Measurements from ENCODE around the gene FOXJ3. TPM values are rescaled to one million over a fixed set of nuclear protein-coding genes. Genes with fewer than 3 reads are reported as not detected.
A peak's percentile ranks its signal among the peaks of the same experiment; 100 is the strongest.

Gene FOXJ3
- total and polyA plus RNA-seq, 2 of the 13 experiments (the other 11 are each of a cell fraction or from before 2014, with no cell fraction given), result 16.6 to 48.5 TPM

GRCh38 chr1:42279055-42279454 lies 56.0 kb downstream of the FOXJ3 start:
- Histone ChIP-seq H3K9ac (ENCODE audit: insufficient read depth, low read depth, low read length) (no peak overlapping the region), H3K36me3 (replicated peaks in 1 of 2; ENCODE audit: control insufficient read depth in 1 of 2, insufficient read depth in 2 of 2, low read length in 2 of 2) (peaks cover 7 to 26% of the 10 kb centered on the region in 2 experiments; a peak in 4 of 5 replicates), H4K20me1 (ENCODE audit: insufficient read depth, low read length) (peaks cover 22% of the 10 kb centered on the region), H3K4me3 (replicated peaks in 1 of 3; ENCODE audit: insufficient read depth in 1 of 3, low read depth in 2 of 3, low read length in 3 of 3) (no peak overlapping the region), H3K27ac (ENCODE audit: extremely low read length, insufficient read depth, low read length) (no peak overlapping the region), H3K4me1 (ENCODE audit: insufficient read depth, low read length) (no peaks in the 10 kb centered on the region), H3K4me2 (ENCODE audit: low read depth, low read length) (no peak overlapping the region), H3K27me3 (ENCODE audit: control insufficient read depth in 1 of 2, insufficient read depth in 2 of 2, low read length in 2 of 2) (no peaks in the 10 kb centered on the region), H2AFZ (ENCODE audit: low read length) (no peak overlapping the region), H3K79me2 (ENCODE audit: insufficient read depth, low read length) (peaks cover 30% of the 10 kb centered on the region), H3K9me3 (ENCODE audit: low read length) (no peaks in the 10 kb centered on the region)
- no TSS peak for BruUV-seq (replicated peaks)
- DNase-seq (ENCODE audit: low spot score), result no peak
- no peak for ATAC-seq
- 97% methylated on average over 2 of the region's 2 CpGs for WGBS (ENCODE audit: low lambda C conversion rate)
- TF ChIP-seq PAX8 (CRISPR knock-in tag; IDR thresholded peaks at IDR 0.05; ENCODE audit: borderline replicate concordance), result no peak
- TF ChIP-seq, protein P1, sequence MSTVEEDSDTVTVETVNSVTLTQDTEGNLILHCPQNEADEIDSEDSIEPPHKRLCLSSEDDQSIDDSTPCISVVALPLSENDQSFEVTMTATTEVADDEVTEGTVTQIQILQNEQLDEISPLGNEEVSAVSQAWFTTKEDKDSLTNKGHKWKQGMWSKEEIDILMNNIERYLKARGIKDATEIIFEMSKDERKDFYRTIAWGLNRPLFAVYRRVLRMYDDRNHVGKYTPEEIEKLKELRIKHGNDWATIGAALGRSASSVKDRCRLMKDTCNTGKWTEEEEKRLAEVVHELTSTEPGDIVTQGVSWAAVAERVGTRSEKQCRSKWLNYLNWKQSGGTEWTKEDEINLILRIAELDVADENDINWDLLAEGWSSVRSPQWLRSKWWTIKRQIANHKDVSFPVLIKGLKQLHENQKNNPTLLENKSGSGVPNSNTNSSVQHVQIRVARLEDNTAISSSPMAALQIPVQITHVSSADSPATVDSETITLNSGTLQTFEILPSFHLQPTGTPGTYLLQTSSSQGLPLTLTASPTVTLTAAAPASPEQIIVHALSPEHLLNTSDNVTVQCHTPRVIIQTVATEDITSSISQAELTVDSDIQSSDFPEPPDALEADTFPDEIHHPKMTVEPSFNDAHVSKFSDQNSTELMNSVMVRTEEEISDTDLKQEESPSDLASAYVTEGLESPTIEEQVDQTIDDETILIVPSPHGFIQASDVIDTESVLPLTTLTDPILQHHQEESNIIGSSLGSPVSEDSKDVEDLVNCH (CRISPR knock-in tag; IDR thresholded peaks at IDR 0.05), result no peak
- no peak for TF ChIP-seq ZNF367 (CRISPR knock-in tag; IDR thresholded peaks at IDR 0.05; ENCODE audit: borderline replicate concordance)
- TF ChIP-seq RBM22 (optimal IDR thresholded peaks at IDR 0.05; ENCODE audit: low read length), result peak; percentile 28
- no peak for TF ChIP-seq ZNF660 (CRISPR knock-in tag; IDR thresholded peaks at IDR 0.05; ENCODE audit: borderline replicate concordance, low read depth)
- no peak for TF ChIP-seq KDM6A (CRISPR knock-in tag; IDR thresholded peaks at IDR 0.05; ENCODE audit: low read depth)
- intact Hi-C loops (cut with micrococcal nuclease; ENCODE audit: unreplicated experiment), result no loop called here
- FAIRE-seq, result no peak
- POLR2A ChIA-PET, result no interaction called here
- CTCF ChIA-PET (ENCODE audit: low intra/inter-chr PET ratio, low total read pairs), result no interaction called here
- in situ Hi-C loops (cut with HindIII; ENCODE audit: extremely low pct_ligation_motif_present, low pct_unique_long_range_greater_than_20kb), result no loop called here

GRCh38 chr1:42272920-42273319 lies 62.1 kb downstream of the FOXJ3 start:
- Histone ChIP-seq H3K9ac (ENCODE audit: insufficient read depth, low read depth, low read length) (no peak overlapping the region), H3K27me3 (ENCODE audit: control insufficient read depth in 1 of 2, insufficient read depth in 2 of 2, low read length in 2 of 2) (no peaks in the 10 kb centered on the region), H3K36me3 (replicated peaks in 1 of 2; ENCODE audit: control insufficient read depth in 1 of 2, insufficient read depth in 2 of 2, low read length in 2 of 2) (peaks cover 10 to 33% of the 10 kb centered on the region in 2 experiments; a peak in 4 of 5 replicates), H4K20me1 (ENCODE audit: insufficient read depth, low read length) (0 out of 2 replicates have a peak, but pooled peaks cover 9% of the 10 kb centered on the region), H3K4me1 (ENCODE audit: insufficient read depth, low read length) (no peaks in the 10 kb centered on the region), H3K4me3 (replicated peaks in 1 of 3; ENCODE audit: insufficient read depth in 1 of 3, low read depth in 2 of 3, low read length in 3 of 3) (no peak overlapping the region), H2AFZ (ENCODE audit: low read length) (no peak overlapping the region), H3K4me2 (ENCODE audit: low read depth, low read length) (no peak overlapping the region), H3K9me3 (ENCODE audit: low read length) (no peaks in the 10 kb centered on the region), H3K79me2 (ENCODE audit: insufficient read depth, low read length) (peaks cover 20% of the 10 kb centered on the region), H3K27ac (ENCODE audit: extremely low read length, insufficient read depth, low read length) (no peak overlapping the region)
- no TSS peak for BruUV-seq (replicated peaks)
- POLR2A ChIA-PET, result no interaction called here
- no peak for FAIRE-seq
- CTCF ChIA-PET (ENCODE audit: low intra/inter-chr PET ratio, low total read pairs), result no interaction called here
- intact Hi-C loops (cut with micrococcal nuclease; ENCODE audit: unreplicated experiment) (no loop called here), in situ Hi-C loops (cut with HindIII; ENCODE audit: extremely low pct_ligation_motif_present, low pct_unique_long_range_greater_than_20kb) (no loop called here)
- ATAC-seq, result no peak
- DNase-seq (ENCODE audit: low spot score), result no peak
- 95% methylated on average over 1 of the region's 1 CpG for WGBS (ENCODE audit: low lambda C conversion rate)
- no peak for TF ChIP-seq TEAD3 (CRISPR knock-in tag; optimal IDR thresholded peaks at IDR 0.05; ENCODE audit: borderline replicate concordance)
- no peak for TF ChIP-seq NFYB (CRISPR knock-in tag; IDR thresholded peaks at IDR 0.05)
- TF ChIP-seq HOXA5 (CRISPR knock-in tag; IDR thresholded peaks at IDR 0.05), result no peak
- no peak for TF ChIP-seq MBNL3 (CRISPR knock-in tag; conservative IDR thresholded peaks at IDR 0.05)
- TF ChIP-seq IRX3 (CRISPR knock-in tag; IDR thresholded peaks at IDR 0.05; ENCODE audit: borderline replicate concordance, low read depth), result no peak
- no peak for TF ChIP-seq ZNF7 (CRISPR knock-in tag; IDR thresholded peaks at IDR 0.05)
